H9 (cell line): Measurements from ENCODE around the gene DYRK1A. TPM values are rescaled to one million over a fixed set of nuclear protein-coding genes. Genes with fewer than 3 reads are reported as not detected.

Experiments used
- DNase-seq: peaks from one replicate; pipeline ENCODE4 v3.0.0-alpha.2; 2017
- H2AFZ ChIP-seq: one replicate; pipeline ENCODE4 v1.6.1; 2013; ENCODE audit warnings: mild to moderate bottlenecking, low read length, control low read depth, moderate library complexity
- H2AK5ac ChIP-seq: 2 replicates; pipeline ENCODE4 v1.6.1; 2013; ENCODE audit warnings: low read length, control low read depth, mixed read lengths; ENCODE audit not compliant: insufficient read length
- H2BK120ac ChIP-seq: one replicate; pipeline ENCODE4 v1.6.1; 2013; ENCODE audit warnings: low read depth, mild to moderate bottlenecking, low read length, control low read depth, inconsistent platforms; ENCODE audit not compliant: poor library complexity, severe bottlenecking
- H2BK12ac ChIP-seq: 2 replicates; pipeline ENCODE4 v1.6.1; 2013; ENCODE audit warnings: low read length, control low read depth, mixed read lengths, low read depth; ENCODE audit not compliant: insufficient read length
- H2BK15ac ChIP-seq: 2 replicates; pipeline ENCODE4 v1.6.1; 2013; ENCODE audit warnings: low read depth, low read length, control low read depth
- H2BK20ac ChIP-seq: one replicate; pipeline ENCODE4 v1.6.1; 2013; ENCODE audit warnings: low read depth, mild to moderate bottlenecking, low read length, control low read depth, inconsistent platforms; ENCODE audit not compliant: poor library complexity, severe bottlenecking
- H2BK5ac ChIP-seq: 2 replicates; pipeline ENCODE4 v1.6.1; 2013; ENCODE audit warnings: low read length, control low read depth, mixed read lengths; ENCODE audit not compliant: insufficient read length
- H3K14ac ChIP-seq: 2 replicates; pipeline ENCODE4 v1.6.1; 2013; ENCODE audit warnings: low read length, control low read depth; ENCODE audit not compliant: insufficient read depth
- H3K18ac ChIP-seq: 2 replicates; pipeline ENCODE4 v1.6.1; 2013; ENCODE audit warnings: low read depth, mild to moderate bottlenecking, mixed read lengths, low read length, control low read depth; ENCODE audit not compliant: insufficient read length
- H3K23ac ChIP-seq: 2 replicates; pipeline ENCODE4 v1.6.1; 2013; ENCODE audit warnings: low read length, control low read depth, mixed read lengths, low read depth; ENCODE audit not compliant: insufficient read length
- H3K23me2 ChIP-seq: 2 replicates; pipeline ENCODE4 v1.6.1; 2013; ENCODE audit warnings: low read depth, mild to moderate bottlenecking, mixed read lengths, low read length, control low read depth; ENCODE audit not compliant: insufficient read length, poor library complexity, severe bottlenecking
- H3K27ac ChIP-seq: 2 replicates; pipeline ENCODE4 v1.5.1; 2013; ENCODE audit warnings: low read length, control low read depth, mixed read lengths, low read depth; ENCODE audit not compliant: insufficient read length
- H3K27me3 ChIP-seq: 2 replicates; pipeline ENCODE4 v1.6.1; 2013; ENCODE audit warnings: low read length, control low read depth, inconsistent platforms; ENCODE audit not compliant: insufficient read depth
- H3K4ac ChIP-seq: 2 replicates; pipeline ENCODE4 v1.6.1; 2013; ENCODE audit warnings: low read depth, mild to moderate bottlenecking, control low read depth, inconsistent platforms, low read length, moderate library complexity
- H3K4me1 ChIP-seq: 2 replicates; pipeline ENCODE4 v1.6.1; 2013; ENCODE audit warnings: low read length, control low read depth, inconsistent platforms; ENCODE audit not compliant: insufficient read depth
- H3K4me2 ChIP-seq: 2 replicates; pipeline ENCODE4 v1.6.1; 2013; ENCODE audit warnings: low read length, control low read depth, mixed read lengths; ENCODE audit not compliant: insufficient read length, insufficient read depth
- H3K56ac ChIP-seq: 2 replicates; pipeline ENCODE4 v1.6.1; 2013; ENCODE audit warnings: low read depth, mild to moderate bottlenecking, mixed read lengths, low read length, control low read depth; ENCODE audit not compliant: insufficient read length
- H3K79me1 ChIP-seq: 2 replicates; pipeline ENCODE4 v1.6.1; 2013; ENCODE audit warnings: low read depth, mild to moderate bottlenecking, moderate library complexity, low read length, control low read depth, inconsistent platforms; ENCODE audit not compliant: insufficient read depth, poor library complexity, severe bottlenecking
- H3K79me2 ChIP-seq: 2 replicates; pipeline ENCODE4 v1.6.1; 2013; ENCODE audit warnings: low read length, control low read depth, inconsistent platforms; ENCODE audit not compliant: insufficient read depth
- H3K9ac ChIP-seq: 2 replicates; pipeline ENCODE4 v1.6.1; 2013; ENCODE audit warnings: low read length, control low read depth, mixed read lengths; ENCODE audit not compliant: insufficient read length; ENCODE audit errors: extremely low read depth
- H3K9me3 ChIP-seq: one replicate; pipeline ENCODE4 v1.6.1; 2013; ENCODE audit warnings: low read depth, low read length, inconsistent platforms; ENCODE audit not compliant: control insufficient read depth
- H3T11ph ChIP-seq: one replicate; pipeline ENCODE4 v1.6.1; 2013; ENCODE audit warnings: mild to moderate bottlenecking, low read length, control low read depth, inconsistent platforms
- H4K20me1 ChIP-seq: one replicate; pipeline ENCODE4 v1.6.1; 2013; ENCODE audit not compliant: control insufficient read depth, insufficient read length, insufficient read depth
- H4K5ac ChIP-seq: 2 replicates; pipeline ENCODE4 v1.6.1; 2013; ENCODE audit warnings: low read depth, mild to moderate bottlenecking, mixed read lengths, low read length, control low read depth; ENCODE audit not compliant: insufficient read length
- H4K8ac ChIP-seq: replicated peaks from 2 replicates; pipeline ENCODE4 v1.6.1; 2013; ENCODE audit warnings: low read length, control low read depth, mixed read lengths, low read depth; ENCODE audit not compliant: insufficient read length
- H4K91ac ChIP-seq: 2 replicates; pipeline ENCODE4 v1.6.1; 2013; ENCODE audit warnings: low read depth, mild to moderate bottlenecking, moderate library complexity, mixed read lengths, low read length, control low read depth; ENCODE audit not compliant: insufficient read length
- H3K27ac Mint-ChIP-seq, 3 experiments: 2 replicates in 2 of 3; 3 replicates in 1 of 3; pipeline ENCODE4 v1.8.0; 2020 to 2021; ENCODE audit warnings: mixed read lengths in 3 of 3, mild to moderate bottlenecking in 1 of 3, moderate library complexity in 1 of 3
- H3K27me3 Mint-ChIP-seq: 2 replicates; pipeline ENCODE4 v1.8.0; 2021; ENCODE audit warnings: low read depth, mild to moderate bottlenecking, moderate library complexity, mixed read lengths
- H3K36me3 Mint-ChIP-seq, 3 experiments: 2 replicates in 2 of 3; 3 replicates in 1 of 3; pipeline ENCODE4 v1.8.0; 2020 to 2021; ENCODE audit warnings: low read depth in 3 of 3, mixed read lengths in 3 of 3; ENCODE audit not compliant: insufficient read depth in 1 of 3
- H3K4me1 Mint-ChIP-seq, 2 experiments: 2 replicates each; pipeline ENCODE4 v1.8.0; 2020; ENCODE audit warnings: mixed read lengths in 2 of 2
- H3K4me3 Mint-ChIP-seq, 2 experiments: 2 replicates in 1 of 2; 3 replicates in 1 of 2; pipeline ENCODE4 v1.8.0; 2020 to 2021; ENCODE audit warnings: mild to moderate bottlenecking in 2 of 2, mixed read lengths in 2 of 2, moderate library complexity in 1 of 2
- H3K9me3 Mint-ChIP-seq, 2 experiments: 2 replicates in 1 of 2; 3 replicates in 1 of 2; pipeline ENCODE4 v1.8.0; 2020; ENCODE audit warnings: mild to moderate bottlenecking in 2 of 2, mixed read lengths in 2 of 2, moderate library complexity in 1 of 2
- CTCF ChIP-seq: fragments of 200-600 bp; sonication (generic); conservative IDR thresholded peaks from 3 replicates; pipeline ENCODE4 v1.8.0; 2021; ENCODE audit warnings: antibody characterized with exemption, mild to moderate bottlenecking
- WGBS: extraction: QIAGEN DNeasy Blood & Tissue Kit; methylation state at CpG from one replicate; pipeline ENCODE4 v1.1.7; 2013; ENCODE audit warnings: missing lambda C conversion rate, low lambda C conversion rate, mixed read lengths; ENCODE audit not compliant: insufficient read length; ENCODE audit errors: extremely low coverage; 5-methylcytosine and 5-hydroxymethylcytosine counted together
- total RNA-seq: library from RNA; stranded (reverse); gene quantifications from 2 replicates; pipeline ENCODE4 v1.2.1, GENCODE V29; 2021

DYRK1A gene
- total RNA-seq, 1 experiment from 2014 or later = 73.6 TPM

GRCh38 chr21:37496972-37497371, 130.4 kb downstream of the DYRK1A start:
- DNase-seq = no peak
- peaks cover 9% of the 10 kb centered on the region for H3K4me1 ChIP-seq
- no peak overlapping the region for H2BK120ac ChIP-seq
- no peak overlapping the region for H3K4ac ChIP-seq
- no peak overlapping the region for H2AK5ac ChIP-seq
- H3K36me3 Mint-ChIP-seq = peaks cover 31 to 48% (median 44%) of the 10 kb centered on the region in 3 experiments
- H3K9me3 Mint-ChIP-seq = peaks cover 7% of the 10 kb centered on the region in 2 experiments; a peak in 3 of 5 replicates
- no peaks in the 10 kb centered on the region for H3K9me3 ChIP-seq
- H2BK15ac ChIP-seq = no peak overlapping the region
- H3T11ph ChIP-seq = no peak overlapping the region
- no peak overlapping the region for H4K5ac ChIP-seq
- no peak overlapping the region for H2BK12ac ChIP-seq
- H3K14ac ChIP-seq = no peak overlapping the region
- no peak overlapping the region for H3K18ac ChIP-seq
- H2BK5ac ChIP-seq = no peak overlapping the region
- H4K91ac ChIP-seq = no peak overlapping the region
- peaks cover 2% of the 10 kb centered on the region; the same call in 1 of the 2 replicates for H3K79me2 ChIP-seq
- no peaks in the 10 kb centered on the region for H3K27me3 Mint-ChIP-seq
- no peak overlapping the region for H3K27ac ChIP-seq
- TF ChIP-seq CTCF = peak; percentile 60
- no peaks in the 10 kb centered on the region for H3K79me1 ChIP-seq
- no peaks in the 10 kb centered on the region for H3K27me3 ChIP-seq
- no CpG with 5 or more reads among the region's 4 CpGs for WGBS
- no peaks in the 10 kb centered on the region for H4K20me1 ChIP-seq
- no peak overlapping the region for H3K9ac ChIP-seq
- no peak overlapping the region for H3K56ac ChIP-seq
- no peak overlapping the region for H4K8ac ChIP-seq
- no peak overlapping the region for H3K4me2 ChIP-seq
- no peak overlapping the region for H2BK20ac ChIP-seq
- H2AFZ ChIP-seq = no peak overlapping the region
- 0 out of 7 replicates have a peak overlapping the region, but pooled peaks of 1 of the 3 experiments have one; percentile 63 for H3K27ac Mint-ChIP-seq
- no peak overlapping the region for H3K4me3 Mint-ChIP-seq
- H3K23me2 ChIP-seq = no peaks in the 10 kb centered on the region
- no peak overlapping the region for H3K23ac ChIP-seq
- H3K4me1 Mint-ChIP-seq = peaks cover 34 to 39% of the 10 kb centered on the region in 2 experiments
